Measurements from ENCODE around the gene METTL27.
"Not testable (repeated sequence)": the region's sequence is repeated elsewhere in the genome, so short reads cannot be mapped to it uniquely, and the experiment has no call there.

- TF ChIP-seq CTCF, POLR2A (IDR thresholded peaks at IDR 0.05): not testable (repeated sequence)
Observed at GRCh38 chr7:73884867-73885422, 42.6 kb upstream of the METTL27 start.

Measured in thyroid gland (tissue), 4 donors.